AG04449 (cell line): ENCODE data around the gene SCRN1.

ENCODE experiments used
- CTCF ChIA-PET: fragments of 350-600 bp; formaldehyde crosslinking; extraction: SDS; loops from one replicate; lab custom pipeline; 2021; ENCODE audit warnings: antibody characterized with exemption; lab: Yijun Ruan, JAX
- POLR2A ChIA-PET: fragments of 400-600, 350-600 bp; formaldehyde crosslinking; extraction: SDS; loops from one replicate; lab custom pipeline; 2020; ENCODE audit warnings: antibody characterized with exemption, inconsistent platforms; lab: Yijun Ruan, JAX
- DNase-seq: peaks from one replicate; pipeline ENCODE4 v3.0.0-alpha.2; 2010; ENCODE audit warnings: low read depth, low spot score
- H3K4me3 ChIP-seq: 2 replicates; pipeline ENCODE4 v1.5.1; 2011; ENCODE audit warnings: low read depth, mild to moderate bottlenecking, control low read depth, low read length
- CTCF ChIP-seq: IDR thresholded peaks from one replicate; pipeline ENCODE4 v1.5.1; 2011; ENCODE audit warnings: mild to moderate bottlenecking, moderate library complexity, low read length, control low read depth, inconsistent platforms; ENCODE audit not compliant: insufficient read depth; ENCODE audit errors: missing control alignments

The SCRN1 gene

GRCh38 chr7:30029696-30030095, 40.1 kb upstream of the SCRN1 start:
- POLR2A ChIA-PET, result no interaction called here
- DNase-seq, result no peak
- TF ChIP-seq CTCF, result no peak
- peak overlapping the region; percentile 81 for H3K4me3 ChIP-seq
- CTCF ChIA-PET, result interaction anchor here (0.9 to 3.4 kb wide), 5 partner anchors 10 to 109 kb away, joined by 3 to 20 read pairs (median 3); no protein-coding TSS in a partner anchor

GRCh38 chr7:30028749-30029635, 39.4 kb upstream of the SCRN1 start:
- peak overlapping the region; percentile 81 for H3K4me3 ChIP-seq
- ChIA-PET POLR2A (no interaction called here), CTCF (interaction anchor here (0.9 to 3.4 kb wide), 6 partner anchors 9 to 108 kb away, joined by 3 to 20 read pairs (median 4); no protein-coding TSS in a partner anchor)
- no peak for DNase-seq
- no peak for TF ChIP-seq CTCF

GRCh38 chr7:30028216-30028748, 38.7 kb upstream of the SCRN1 start, which contains the start of gene PLEKHA8:
Gene PLEKHA8, plus strand, starts transcription at chr7:30028412. Its CDS starts 351 bp downstream, at chr7:30028763.
- TF ChIP-seq CTCF, result no peak
- CTCF ChIA-PET, result interaction anchor here (0.9 to 2.1 kb wide), 5 partner anchors 10 to 108 kb away, joined by 3 to 13 read pairs (median 3); no protein-coding TSS in a partner anchor
- H3K4me3 ChIP-seq, result peak within 1 kb of the TSS; percentile 81
- DNase-seq, result no peak
- POLR2A ChIA-PET, result no interaction called here

GRCh38 chr7:30027740-30028215, 38.2 kb upstream of the SCRN1 start:
- TF ChIP-seq CTCF, result no peak
- POLR2A ChIA-PET, result interaction anchor here (1.0 kb wide), 1 partner anchor 38 kb away, joined by 3 read pairs; the partner anchor contains the start of gene SCRN1
- H3K4me3 ChIP-seq, result peak overlapping the region; percentile 81
- DNase-seq, result no peak
- CTCF ChIA-PET, result interaction anchor here (0.9 to 2.1 kb wide), 3 partner anchors 15 to 38 kb away, joined by 3 to 13 read pairs (median 3); no protein-coding TSS in a partner anchor

GRCh38 chr7:30027065-30027456, 37.5 kb upstream of the SCRN1 start:
- POLR2A ChIA-PET, result interaction anchor here (1.0 kb wide), 1 partner anchor 37 kb away, joined by 3 read pairs; the partner anchor contains the start of gene SCRN1
- DNase-seq, result no peak
- CTCF ChIA-PET, result interaction anchor here (1.4 to 2.1 kb wide), 2 partner anchors 35 to 39 kb away, joined by 3 to 13 read pairs; no protein-coding TSS in a partner anchor
- H3K4me3 ChIP-seq, result peak overlapping the region; percentile 62
- no peak for TF ChIP-seq CTCF
